OCI-LY7 (cell line): ENCODE measurements around the gene WDR3. TPM values are rescaled to one million over a fixed set of nuclear protein-coding genes. Genes with fewer than 3 reads are reported as not detected.
A peak's percentile ranks its signal among the peaks of the same experiment; 100 is the strongest.

ENCODE experiments used
- Bru-seq: library from RNA; stranded (reverse); fragments of 400-500 nt; gene quantifications from one replicate; lab custom pipeline; 2021; lab: Mats Ljungman, UMichigan
- BruChase-seq, 2 experiments: library from RNA; stranded (reverse); fragments of 400-500 nt; gene quantifications; one replicate each; lab custom pipeline; 2021; lab: Mats Ljungman, UMichigan
- BruUV-seq: library from RNA; stranded (reverse); fragments of 400-500 nt; replicated peaks from 2 replicates; lab custom pipeline; 2021; lab: Mats Ljungman, UMichigan
- CTCF ChIA-PET: fragments of 300-600 bp; sonication (Branson Sonifier 250); formaldehyde crosslinking; loops from one replicate; lab custom pipeline; 2022; ENCODE audit warnings: antibody characterized with exemption; ENCODE audit not compliant: unreplicated experiment; lab: Charles Lee
- POLR2A ChIA-PET: fragments of 300-600 bp; sonication (Branson Sonifier 250); formaldehyde crosslinking; loops from one replicate; lab custom pipeline; 2022; ENCODE audit warnings: antibody characterized with exemption; lab: Charles Lee
- DNase-seq: peaks from one replicate; pipeline ENCODE4 v3.0.0-alpha.2; 2015; ENCODE audit warnings: low spot score
- H2AFZ ChIP-seq: fragments of 200-600 bp; sonication (generic), shearing (Covaris generic); 2 replicates; pipeline ENCODE4 v1.6.1; 2014; ENCODE audit warnings: mild to moderate bottlenecking, antibody characterized with exemption, low read length, moderate library complexity
- H3K27ac ChIP-seq: fragments of 200-600 bp; sonication (generic); 2 replicates; pipeline ENCODE4 v1.5.1; 2014; ENCODE audit warnings: mixed run types, low read depth, mild to moderate bottlenecking, moderate library complexity, low read length, inconsistent platforms; ENCODE audit not compliant: poor library complexity, severe bottlenecking
- H3K36me3 ChIP-seq: fragments of 200-600 bp; sonication (generic); 2 replicates; pipeline ENCODE4 v1.6.1; 2014; ENCODE audit warnings: mild to moderate bottlenecking, antibody characterized with exemption, low read length, moderate library complexity, mixed read lengths; ENCODE audit not compliant: insufficient read depth
- H3K4me1 ChIP-seq: fragments of 200-600 bp; sonication (generic); 2 replicates; pipeline ENCODE4 v1.5.1; 2014; ENCODE audit warnings: mild to moderate bottlenecking, low read length; ENCODE audit not compliant: insufficient read depth, poor library complexity, severe bottlenecking
- H3K4me2 ChIP-seq: fragments of 200-600 bp; sonication (generic); 2 replicates; pipeline ENCODE4 v1.6.1; 2014; ENCODE audit warnings: mild to moderate bottlenecking, low read length
- H3K4me3 ChIP-seq: fragments of 200-600 bp; sonication (generic); 2 replicates; pipeline ENCODE4 v1.5.1; 2014; ENCODE audit warnings: mild to moderate bottlenecking, low read depth, low read length; ENCODE audit not compliant: poor library complexity, severe bottlenecking
- H3K79me2 ChIP-seq: fragments of 200-600 bp; sonication (generic); 2 replicates; pipeline ENCODE4 v1.6.1; 2016; ENCODE audit warnings: low read depth, mild to moderate bottlenecking, low read length, moderate library complexity, mixed read lengths; ENCODE audit not compliant: insufficient read depth
- H3K9me2 ChIP-seq: fragments of 200-600 bp; sonication (generic); 2 replicates; pipeline ENCODE4 v1.6.1; 2016; ENCODE audit warnings: mild to moderate bottlenecking, low read length, mixed read lengths; ENCODE audit not compliant: insufficient read depth
- H3K9me3 ChIP-seq: fragments of 200-600 bp; sonication (generic); 2 replicates; pipeline ENCODE4 v1.6.1; 2014; ENCODE audit warnings: mild to moderate bottlenecking, mixed run types, low read length, mixed read lengths
- H4K20me1 ChIP-seq: fragments of 200-600 bp; sonication (generic); 2 replicates; pipeline ENCODE4 v1.6.1; 2014; ENCODE audit warnings: mild to moderate bottlenecking, antibody characterized with exemption, low read length, moderate library complexity, mixed read lengths; ENCODE audit not compliant: insufficient read depth
- EZH2phosphoT487 ChIP-seq: fragments of 200-600 bp; sonication (generic); IDR thresholded peaks from 2 replicates; pipeline ENCODE4 v1.6.1; 2018; ENCODE audit warnings: low read depth, borderline replicate concordance, mild to moderate bottlenecking, mixed run types, antibody characterized with exemption, low read length, moderate library complexity, mixed read lengths
- intact Hi-C: fragments of 100-400 bp; cut with micrococcal nuclease; formaldehyde crosslinking; loops from one replicate; pipeline ENCODE4 v1.10.0; 2022; ENCODE audit not compliant: unreplicated experiment
- long read RNA-seq: library from polyadenylated mRNA; stranded (forward); transcript quantifications from one replicate; pipeline ENCODE4 v2.0.0, GENCODE V29; 2022
- total RNA-seq, 2 experiments: library from RNA; depleted of rRNA in 1 of 2; stranded (reverse); fragments of >200 nt in 1 of 2; shearing (Covaris generic) in 1 of 2; gene quantifications; 2 replicates each; pipeline ENCODE4 v1.2.3, GENCODE V29; 2014 to 2022
- TF ChIP-seq, protein P1 (sequence below): fragments of 200-600 bp; sonication (generic); conservative IDR thresholded peaks from 2 replicates; pipeline ENCODE4 v1.5.1; 2014; ENCODE audit warnings: mild to moderate bottlenecking, antibody characterized with exemption, low read length, moderate library complexity, mixed read lengths

WDR3 gene
- total RNA-seq (2014; rRNA removed; shearing (Covaris generic)) (23.1 and 39.9 TPM in 2 replicates), total RNA-seq (2022) (28.1 and 31.4 TPM in 2 replicates), Bru-seq, nascent RNA (percentile 76 among the genes with signal in this experiment), BruChase-seq, experiment 1, labeled RNA remaining after a 6-hour chase (percentile 62 among the genes with signal in this experiment), BruChase-seq, experiment 2, labeled RNA remaining after a 2-hour chase (percentile 80 among the genes with signal in this experiment)
- long read RNA-seq, full-length matches to known transcripts = 39 of 94 reads
- long read RNA-seq, partial matches to known transcripts = 11 of 94 reads
- long read RNA-seq, other reads (novel, unspliced or antisense) = 44 of 94 reads

GRCh38 chr1:117929343-117930172 lies at the start of gene WDR3, which contains the start of gene GDAP2:
WDR3 (plus strand) TSS chr1:117929739; CDS start chr1:117933320, 3,581 bp downstream.
GDAP2 (minus strand) TSS chr1:117929621; CDS start chr1:117920357, 9,264 bp downstream.
- Histone ChIP-seq H3K79me2 (peaks cover 57% of the 10 kb centered on the region), H4K20me1 (peaks cover 18% of the 10 kb centered on the region; the same call in 1 of the 2 replicates), H3K4me1 (peaks cover 24% of the 10 kb centered on the region), H2AFZ (peak within 1 kb of the TSS; percentile 91), H3K4me3 (peak within 1 kb of the TSS; percentile 93), H3K27ac (peak within 1 kb of the TSS; percentile 51), H3K9me3 (no peaks in the 10 kb centered on the region), H3K9me2 (no peaks in the 10 kb centered on the region), H3K4me2 (peak within 1 kb of the TSS; percentile 97), H3K36me3 (peaks cover 18% of the 10 kb centered on the region)
- BruUV-seq = no TSS peak
- peak; percentile 99 for DNase-seq
- CTCF ChIA-PET = interaction anchor here (0.6 kb wide), 1 partner anchor 834 kb away, joined by 3 read pairs; no protein-coding TSS in a partner anchor
- intact Hi-C loops = loop anchor here (2.0 to 10.0 kb wide), 4 partner anchors 295 to 1211 kb away; partner anchors contain the start of genes MAN1A2, TTF2 and WARS2
- no peak for TF ChIP-seq EZH2phosphoT487
- TF ChIP-seq, protein P1, sequence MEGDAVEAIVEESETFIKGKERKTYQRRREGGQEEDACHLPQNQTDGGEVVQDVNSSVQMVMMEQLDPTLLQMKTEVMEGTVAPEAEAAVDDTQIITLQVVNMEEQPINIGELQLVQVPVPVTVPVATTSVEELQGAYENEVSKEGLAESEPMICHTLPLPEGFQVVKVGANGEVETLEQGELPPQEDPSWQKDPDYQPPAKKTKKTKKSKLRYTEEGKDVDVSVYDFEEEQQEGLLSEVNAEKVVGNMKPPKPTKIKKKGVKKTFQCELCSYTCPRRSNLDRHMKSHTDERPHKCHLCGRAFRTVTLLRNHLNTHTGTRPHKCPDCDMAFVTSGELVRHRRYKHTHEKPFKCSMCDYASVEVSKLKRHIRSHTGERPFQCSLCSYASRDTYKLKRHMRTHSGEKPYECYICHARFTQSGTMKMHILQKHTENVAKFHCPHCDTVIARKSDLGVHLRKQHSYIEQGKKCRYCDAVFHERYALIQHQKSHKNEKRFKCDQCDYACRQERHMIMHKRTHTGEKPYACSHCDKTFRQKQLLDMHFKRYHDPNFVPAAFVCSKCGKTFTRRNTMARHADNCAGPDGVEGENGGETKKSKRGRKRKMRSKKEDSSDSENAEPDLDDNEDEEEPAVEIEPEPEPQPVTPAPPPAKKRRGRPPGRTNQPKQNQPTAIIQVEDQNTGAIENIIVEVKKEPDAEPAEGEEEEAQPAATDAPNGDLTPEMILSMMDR = no peak
- POLR2A ChIA-PET = interaction anchor here (0.9 to 1.9 kb wide), 9 partner anchors 8 to 255 kb away, joined by 3 to 10 read pairs (median 3); no protein-coding TSS in a partner anchor

DNA sequence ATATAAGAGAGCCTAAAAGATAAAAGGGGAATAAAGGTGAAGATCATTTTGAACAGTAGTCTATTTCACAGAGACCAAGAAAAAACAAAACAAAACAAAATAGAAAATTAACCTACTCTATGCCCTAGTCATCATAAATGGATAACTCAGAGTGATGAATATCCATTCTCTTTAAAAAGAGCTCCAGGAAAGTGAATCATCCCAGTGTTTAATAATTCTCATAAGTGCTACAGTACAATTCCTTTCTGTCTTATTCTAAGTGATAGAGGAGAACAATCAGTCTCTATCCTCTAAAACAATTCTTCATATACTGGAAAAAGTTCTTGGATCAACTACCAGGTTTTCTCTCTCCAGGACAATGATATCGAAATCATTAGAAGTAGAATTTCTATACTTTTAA lies 45.9 kb upstream of the WDR3 start:
- TF ChIP-seq EZH2phosphoT487 = no peak
- TF ChIP-seq, protein P1 = no peak
- Histone ChIP-seq H3K4me2 (no peak overlapping the region), H3K27ac (no peak overlapping the region), H3K36me3 (no peaks in the 10 kb centered on the region), H3K4me1 (no peaks in the 10 kb centered on the region), H3K9me3 (no peaks in the 10 kb centered on the region), H3K4me3 (no peak overlapping the region), H4K20me1 (no peaks in the 10 kb centered on the region), H3K9me2 (no peaks in the 10 kb centered on the region), H3K79me2 (no peaks in the 10 kb centered on the region), H2AFZ (no peak overlapping the region)
- CTCF ChIA-PET = no interaction called here
- intact Hi-C loops = no loop called here
- POLR2A ChIA-PET = no interaction called here
- DNase-seq = no peak
- BruUV-seq = no TSS peak
